IPS-18a (cell line): ENCODE data around the gene TMOD1.

Experiments
- H3K27ac ChIP-seq: one replicate; pipeline ENCODE4 v1.5.1; 2013; ENCODE audit warnings: low read length
- H3K27me3 ChIP-seq: one replicate; pipeline ENCODE4 v1.6.1; 2013; ENCODE audit warnings: mild to moderate bottlenecking, low read length; ENCODE audit not compliant: control insufficient read depth, insufficient read depth
- H3K36me3 ChIP-seq: one replicate; pipeline ENCODE4 v1.6.1; 2013; ENCODE audit warnings: low read depth, low read length; ENCODE audit not compliant: control insufficient read depth
- H3K4me1 ChIP-seq: one replicate; pipeline ENCODE4 v1.6.1; 2013; ENCODE audit warnings: low read depth, low read length; ENCODE audit not compliant: control insufficient read depth
- H3K4me3 ChIP-seq: one replicate; pipeline ENCODE4 v1.5.1; 2013; ENCODE audit warnings: low read length
- H3K9ac ChIP-seq: one replicate; pipeline ENCODE4 v1.6.1; 2013; ENCODE audit warnings: mild to moderate bottlenecking, low read length, moderate library complexity
- H3K9me3 ChIP-seq: one replicate; pipeline ENCODE4 v1.6.1; 2013; ENCODE audit warnings: low read depth, low read length; ENCODE audit not compliant: control insufficient read depth

TMOD1 gene

GRCh38 chr9:97564291-97565175 is 63.1 kb downstream of the TMOD1 start:
- H3K9ac ChIP-seq, result no peak overlapping the region
- H3K27me3 ChIP-seq, result no peaks in the 10 kb centered on the region
- H3K4me1 ChIP-seq, result peaks cover 15% of the 10 kb centered on the region
- no peaks in the 10 kb centered on the region for H3K9me3 ChIP-seq
- H3K36me3 ChIP-seq, result no peaks in the 10 kb centered on the region
- no peak overlapping the region for H3K4me3 ChIP-seq
- no peak overlapping the region for H3K27ac ChIP-seq

- Histone ChIP-seq H3K9me3 (no peaks in the 10 kb centered on the region), H3K27ac (no peak overlapping the region), H3K9ac (no peak overlapping the region), H3K4me1 (peaks cover 15% of the 10 kb centered on the region), H3K27me3 (no peaks in the 10 kb centered on the region), H3K36me3 (no peaks in the 10 kb centered on the region), H3K4me3 (no peak overlapping the region)
These were observed 63.8 kb downstream of the TMOD1 start for GRCh38 chr9:97565262-97565661.

GRCh38 chr9:97567182-97567893 is 65.9 kb downstream of the TMOD1 start:
- Histone ChIP-seq H3K27me3 (no peaks in the 10 kb centered on the region), H3K27ac (no peak overlapping the region), H3K9ac (no peak overlapping the region), H3K36me3 (no peaks in the 10 kb centered on the region), H3K4me3 (no peak overlapping the region), H3K4me1 (peaks cover 15% of the 10 kb centered on the region), H3K9me3 (no peaks in the 10 kb centered on the region)

- H3K27ac ChIP-seq, result no peak overlapping the region
- no peak overlapping the region for H3K9ac ChIP-seq
- H3K27me3 ChIP-seq, result no peaks in the 10 kb centered on the region
- H3K4me1 ChIP-seq, result peaks cover 15% of the 10 kb centered on the region
- H3K4me3 ChIP-seq, result no peak overlapping the region
- no peaks in the 10 kb centered on the region for H3K36me3 ChIP-seq
- H3K9me3 ChIP-seq, result no peaks in the 10 kb centered on the region
These were observed 66.4 kb downstream of the TMOD1 start for GRCh38 chr9:97567894-97568202.

GRCh38 chr9:97568461-97569275 is 67.2 kb downstream of the TMOD1 start:
- Histone ChIP-seq H3K9ac (no peak overlapping the region), H3K27ac (no peak overlapping the region), H3K4me3 (no peak overlapping the region), H3K36me3 (no peaks in the 10 kb centered on the region), H3K9me3 (no peaks in the 10 kb centered on the region), H3K27me3 (no peaks in the 10 kb centered on the region), H3K4me1 (peaks cover 15% of the 10 kb centered on the region)

GRCh38 chr9:97570899-97571298 is 69.4 kb downstream of the TMOD1 start:
- H3K4me3 ChIP-seq, result no peak overlapping the region
- no peaks in the 10 kb centered on the region for H3K36me3 ChIP-seq
- no peak overlapping the region for H3K9ac ChIP-seq
- no peaks in the 10 kb centered on the region for H3K4me1 ChIP-seq
- H3K27me3 ChIP-seq, result no peaks in the 10 kb centered on the region
- no peaks in the 10 kb centered on the region for H3K9me3 ChIP-seq
- H3K27ac ChIP-seq, result no peak overlapping the region

DNA sequence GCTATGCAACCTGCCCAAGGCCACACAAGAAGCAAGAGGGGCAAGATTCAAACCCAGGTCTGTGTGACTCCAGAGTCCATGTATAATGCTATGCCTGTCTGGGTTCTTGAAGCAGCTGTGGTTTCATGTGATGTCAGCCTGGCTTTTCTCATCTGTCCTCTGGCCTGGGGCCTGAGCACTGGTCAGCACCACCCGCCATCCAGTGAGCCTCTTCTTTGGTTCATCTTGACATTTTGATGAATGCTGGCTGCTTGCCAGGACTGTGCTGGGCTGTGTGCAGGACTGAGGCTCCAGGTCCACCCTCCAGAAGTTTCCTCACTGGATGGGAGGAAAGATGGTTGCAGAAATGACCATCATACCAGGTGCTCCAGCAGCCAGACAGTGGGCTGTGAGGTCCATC is 70.2 kb downstream of the TMOD1 start:
- Histone ChIP-seq H3K9me3 (no peaks in the 10 kb centered on the region), H3K36me3 (no peaks in the 10 kb centered on the region), H3K27me3 (no peaks in the 10 kb centered on the region), H3K4me3 (no peak overlapping the region), H3K27ac (no peak overlapping the region), H3K9ac (no peak overlapping the region), H3K4me1 (no peaks in the 10 kb centered on the region)

- H3K4me1 ChIP-seq, result no peaks in the 10 kb centered on the region
- H3K27me3 ChIP-seq, result no peaks in the 10 kb centered on the region
- no peak overlapping the region for H3K9ac ChIP-seq
- no peak overlapping the region for H3K27ac ChIP-seq
- no peaks in the 10 kb centered on the region for H3K9me3 ChIP-seq
- no peak overlapping the region for H3K4me3 ChIP-seq
- no peaks in the 10 kb centered on the region for H3K36me3 ChIP-seq
These were observed 70.9 kb downstream of the TMOD1 start for GRCh38 chr9:97572196-97572891.

DNA sequence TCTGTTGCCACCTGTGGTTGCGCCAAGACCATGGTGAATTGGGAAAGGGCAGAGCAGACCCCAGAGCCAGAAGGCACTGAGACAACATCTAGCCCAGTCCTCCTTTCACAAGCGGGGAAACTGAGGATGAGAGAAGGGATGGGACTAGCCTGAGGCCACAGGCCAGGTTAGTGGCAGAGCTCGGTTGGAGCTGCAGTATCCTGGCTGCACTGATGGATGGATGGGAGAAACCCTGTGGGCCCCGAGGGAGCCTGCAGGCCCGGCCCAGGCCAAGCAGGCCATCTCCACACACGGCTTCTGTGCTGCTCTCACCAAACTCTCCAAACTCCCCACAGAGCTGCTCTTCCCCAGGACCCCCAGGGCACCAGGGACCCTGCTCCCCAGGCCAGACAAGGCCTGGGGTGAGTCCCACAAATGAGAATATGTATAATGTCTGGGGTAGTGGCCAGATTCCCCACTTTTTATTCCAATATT is 71.5 kb downstream of the TMOD1 start:
- Histone ChIP-seq H3K9ac (no peak overlapping the region), H3K27ac (no peak overlapping the region), H3K4me3 (no peak overlapping the region), H3K36me3 (no peaks in the 10 kb centered on the region), H3K27me3 (no peaks in the 10 kb centered on the region), H3K9me3 (no peaks in the 10 kb centered on the region), H3K4me1 (no peaks in the 10 kb centered on the region)

GRCh38 chr9:97573482-97574073 is 72.1 kb downstream of the TMOD1 start:
- H3K27me3 ChIP-seq, result no peaks in the 10 kb centered on the region
- no peak overlapping the region for H3K9ac ChIP-seq
- H3K36me3 ChIP-seq, result no peaks in the 10 kb centered on the region
- no peak overlapping the region for H3K27ac ChIP-seq
- no peaks in the 10 kb centered on the region for H3K9me3 ChIP-seq
- H3K4me3 ChIP-seq, result no peak overlapping the region
- H3K4me1 ChIP-seq, result no peaks in the 10 kb centered on the region
